GM12878 (cell line): ENCODE measurements around the gene TESK2. TPM values are rescaled to one million over a fixed set of nuclear protein-coding genes. Genes with fewer than 3 reads are reported as not detected.

Experiments
- ATAC-seq: fragments of 200-7000 bp; cut with Tn5 transposase; 3 replicates; pipeline ENCODE4 v1.9.1; 2020; ENCODE audit warnings: mild to moderate bottlenecking, moderate library complexity
- BruUV-seq: library from RNA; stranded (reverse); fragments of 400-500 nt; replicated peaks from 2 replicates; lab custom pipeline; 2021; lab: Mats Ljungman, UMichigan
- CTCF ChIA-PET: fragments of 300-600 bp; sonication (Branson Sonifier 250); formaldehyde crosslinking; extraction: SDS; loops from one replicate; lab custom pipeline; 2021; ENCODE audit warnings: inconsistent platforms; lab: Yijun Ruan, JAX
- POLR2A ChIA-PET: fragments of 350-600 bp; formaldehyde crosslinking; extraction: SDS; loops from one replicate; lab custom pipeline; 2021; ENCODE audit warnings: inconsistent platforms; lab: Charles Lee
- RAD21 ChIA-PET: fragments of 300-600 bp; sonication (Branson Sonifier 250); formaldehyde crosslinking; loops from one replicate; lab custom pipeline; 2023; ENCODE audit warnings: antibody characterized with exemption; ENCODE audit not compliant: unreplicated experiment; lab: Charles Lee
- SMC1A ChIA-PET: fragments of 300-600 bp; sonication (Branson Sonifier 250); formaldehyde crosslinking; loops from one replicate; lab custom pipeline; 2023; ENCODE audit not compliant: unreplicated experiment, uncharacterized antibody; lab: Charles Lee
- DNase-seq: peaks from one replicate; pipeline ENCODE4 v3.0.0-alpha.2; 2011; ENCODE audit warnings: low read depth, low spot score
- FAIRE-seq: peaks from 3 replicates; lab custom pipeline; 2011; peaks lifted over from hg19 to GRCh38; lab: Jason Lieb, UNC
- H2AFZ ChIP-seq: 2 replicates; pipeline ENCODE4 v1.6.0; 2011; ENCODE audit warnings: low read depth, low read length, control low read depth; ENCODE audit not compliant: control insufficient read depth
- H3K27ac ChIP-seq: 2 replicates; pipeline ENCODE4 v1.5.1; 2011; ENCODE audit warnings: control low read depth; ENCODE audit not compliant: control insufficient read depth, insufficient read depth
- H3K27me3 ChIP-seq, 2 experiments: replicated peaks in 1 of 2; 2 replicates each; pipeline versions ENCODE4 v1.6.0 to v1.6.1; 2011; ENCODE audit warnings: low read length in 1 of 2; ENCODE audit not compliant: control insufficient read depth in 2 of 2, insufficient read depth in 2 of 2
- H3K36me3 ChIP-seq, 2 experiments: 2 replicates each; pipeline ENCODE4 v1.5.1; 2011; ENCODE audit warnings: low read length in 1 of 2; ENCODE audit not compliant: control insufficient read depth in 2 of 2, insufficient read depth in 2 of 2
- H3K4me1 ChIP-seq: 2 replicates; pipeline ENCODE4 v1.6.1; 2011; ENCODE audit warnings: mild to moderate bottlenecking, low read length, moderate library complexity, mixed read lengths; ENCODE audit not compliant: control insufficient read depth, insufficient read depth
- H3K4me2 ChIP-seq: 2 replicates; pipeline ENCODE4 v1.6.0; 2011; ENCODE audit warnings: control low read depth; ENCODE audit not compliant: control insufficient read depth, insufficient read depth
- H3K4me3 ChIP-seq: fragments of 200-600 bp; sonication (generic); 2 replicates; pipeline ENCODE4 v1.5.1; 2016
- H3K79me2 ChIP-seq: 2 replicates; pipeline ENCODE4 v1.6.0; 2011; ENCODE audit warnings: low read length; ENCODE audit not compliant: control insufficient read depth, insufficient read depth
- H3K9ac ChIP-seq: 2 replicates; pipeline ENCODE4 v1.8.0; 2011; ENCODE audit warnings: low read length, control low read depth, mixed read lengths; ENCODE audit not compliant: control insufficient read depth, insufficient read depth
- H3K9me3 ChIP-seq: replicated peaks from 3 replicates; pipeline ENCODE4 v1.5.1; 2011; ENCODE audit warnings: mild to moderate bottlenecking, low read length; ENCODE audit not compliant: control insufficient read depth, insufficient read depth
- H4K20me1 ChIP-seq: 2 replicates; pipeline ENCODE4 v1.6.0; 2011; ENCODE audit not compliant: control insufficient read depth, insufficient read depth
- BCL3 ChIP-seq: IDR thresholded peaks from 2 replicates; pipeline ENCODE4 v1.6.1; 2011; ENCODE audit warnings: borderline replicate concordance, low read depth, mild to moderate bottlenecking, moderate library complexity, low read length; ENCODE audit not compliant: insufficient read depth, poor library complexity, severe bottlenecking
- FOS ChIP-seq: IDR thresholded peaks from 3 replicates; pipeline ENCODE4 v1.6.1; 2011; ENCODE audit warnings: borderline replicate concordance; ENCODE audit not compliant: insufficient read length; ENCODE audit errors: extremely low read depth
- HCFC1 ChIP-seq: fragments of 150-350 bp; IDR thresholded peaks from 2 replicates; pipeline ENCODE4 v1.6.1; 2014; ENCODE audit warnings: low read length
- IRF4 ChIP-seq: IDR thresholded peaks from 2 replicates; pipeline ENCODE4 v1.6.1; 2011; ENCODE audit warnings: low read depth, low read length
- JUND ChIP-seq: IDR thresholded peaks from 2 replicates; pipeline ENCODE4 v1.6.1; 2012; ENCODE audit warnings: low read depth, mild to moderate bottlenecking, low read length, improper control_type of control experiment, moderate library complexity
- MEF2B ChIP-seq: fragments of 450-650 bp; IDR thresholded peaks from 2 replicates; pipeline ENCODE4 v1.6.1; 2018; ENCODE audit warnings: mild to moderate bottlenecking, moderate library complexity; ENCODE audit not compliant: partially characterized antibody, poor library complexity, severe bottlenecking
- MTA2 ChIP-seq: fragments of 450-650 bp; IDR thresholded peaks from 2 replicates; pipeline ENCODE4 v1.6.1; 2016; ENCODE audit warnings: low read depth, mild to moderate bottlenecking, moderate library complexity
- NFYA ChIP-seq: IDR thresholded peaks from 2 replicates; pipeline ENCODE4 v1.6.1; 2011; ENCODE audit warnings: low read depth, mild to moderate bottlenecking, low read length, improper control_type of control experiment, borderline replicate concordance
- NRF1 ChIP-seq: conservative IDR thresholded peaks from 2 replicates; pipeline ENCODE4 v1.6.1; 2011; ENCODE audit warnings: mild to moderate bottlenecking, low read depth, low read length, improper control_type of control experiment
- PAX5 ChIP-seq: IDR thresholded peaks from 2 replicates; pipeline ENCODE4 v1.6.1; 2011; ENCODE audit warnings: low read depth, low read length, borderline replicate concordance
- POLR2A ChIP-seq: IDR thresholded peaks from 2 replicates; pipeline ENCODE4 v1.6.1; 2011; ENCODE audit warnings: low read depth, mild to moderate bottlenecking, low read length
- SMAD1 ChIP-seq: fragments of 450-650 bp; IDR thresholded peaks from 2 replicates; pipeline ENCODE4 v1.6.1; 2018; ENCODE audit warnings: mild to moderate bottlenecking, low read depth; ENCODE audit not compliant: partially characterized antibody
- WGBS: methylation state at CpG from one replicate; pipeline ENCODE4 v1.1.6; 2016; ENCODE audit warnings: low lambda C conversion rate; ENCODE audit not compliant: insufficient replicate concordance, insufficient coverage; ENCODE audit errors: missing lambda C conversion rate; 5-methylcytosine and 5-hydroxymethylcytosine counted together
- in situ Hi-C: fragments of 300-500 bp; cut with MboI; formaldehyde crosslinking; loops from 9 replicates; pipeline ENCODE4 v1.14.3; 2018; ENCODE audit warnings: mixed read lengths
- intact Hi-C: fragments of 100-400 bp; cut with micrococcal nuclease; formaldehyde crosslinking; loops from one replicate; pipeline ENCODE4 v1.14.2; 2022; ENCODE audit not compliant: unreplicated experiment
- polyA plus RNA-seq, 11 experiments: library from polyadenylated mRNA; depleted of rRNA in 4 of 11; unstranded in 6 of 11; stranded (reverse) in 5 of 11; fragments of >200 nt; fragmentation: Nextera tagmentation in 4 of 11; fragmentation: Illumina TruSeq in 1 of 11; extraction: Ambion mirVana in 4 of 11; extraction: Trizol in 1 of 11; gene quantifications; 1 replicate in 1 of 11; 2 replicates in 10 of 11; pipeline versions ENCODE4 v1.2.1 to v1.2.3, GENCODE V29; 2011 to 2016; ENCODE audit warnings: inconsistent platforms in 2 of 11, missing spikeins in 2 of 11, low read depth in 1 of 11
- total RNA-seq, 4 experiments: library from RNA; depleted of rRNA in 3 of 4; stranded (reverse); fragments of >200 nt in 3 of 4; fragmentation: Illumina TruSeq in 1 of 4; extraction: Trizol in 1 of 4; gene quantifications; 2 replicates each; pipeline versions ENCODE4 v1.2.1 to v1.2.3, GENCODE V29; 2013 to 2021

Gene TESK2
- total and polyA plus RNA-seq, 10 of the 15 experiments (the other 5 are each of a cell fraction or from before 2014, with no cell fraction given) = 2.2 to 10.0 (median 5.7) TPM

- ChIA-PET CTCF (interaction anchor here (1.3 to 4.4 kb wide), 2 partner anchors 33 to 82 kb away, joined by 3 to 23 read pairs; no protein-coding TSS in a partner anchor), RAD21 (interaction anchor here (1.2 kb wide), 1 partner anchor 82 kb away, joined by 3 read pairs; no protein-coding TSS in a partner anchor), POLR2A (interaction anchor here (0.7 to 0.9 kb wide), 2 partner anchors 16 to 31 kb away, joined by 3 to 6 read pairs; no protein-coding TSS in a partner anchor), SMC1A (interaction anchor here (1.7 kb wide), 1 partner anchor 17 kb away, joined by 4 read pairs; no protein-coding TSS in a partner anchor)
- in situ Hi-C loops (no loop called here), intact Hi-C loops (no loop called here)
- H3K36me3 ChIP-seq = no peaks in the 10 kb centered on the region
- no peaks in the 10 kb centered on the region for H3K79me2 ChIP-seq
- H3K9me3 ChIP-seq = no peaks in the 10 kb centered on the region
- WGBS = 38% methylated on average over 6 of the region's 6 CpGs
- no peak overlapping the region for H3K4me3 ChIP-seq
- H2AFZ ChIP-seq = no peak overlapping the region
- H3K4me2 ChIP-seq = no peak overlapping the region
- no peak overlapping the region for H3K27ac ChIP-seq
- no peak for TF ChIP-seq POLR2A
- no peak for TF ChIP-seq FOS
- no peak for TF ChIP-seq IRF4
- no peak for TF ChIP-seq JUND
- no peak for TF ChIP-seq BCL3
- TF ChIP-seq PAX5 = no peak
- no peak for TF ChIP-seq MTA2
- TF ChIP-seq SMAD1 = no peak
- TF ChIP-seq MEF2B = no peak
- no peak for TF ChIP-seq NRF1
- no peak for TF ChIP-seq HCFC1
- no peak for TF ChIP-seq NFYA
- BruUV-seq = no TSS peak
- no peak overlapping the region for H3K9ac ChIP-seq
- FAIRE-seq = no peak
- DNase-seq = no peak
- peaks cover 14% of the 10 kb centered on the region for H3K4me1 ChIP-seq
- no peak for ATAC-seq
- H3K27me3 ChIP-seq = no peaks in the 10 kb centered on the region
- no peaks in the 10 kb centered on the region for H4K20me1 ChIP-seq
Observed at GRCh38 chr1:45410850-45411509, 80.0 kb downstream of the TESK2 start.
